NOMO-1 (cell line): Measurements from ENCODE around the gene UBE2E2.
A peak's percentile ranks its signal among the peaks of the same experiment; 100 is the strongest.
"Not testable (repeated sequence)": the region's sequence is repeated elsewhere in the genome, so short reads cannot be mapped to it uniquely, and the experiment has no call there.

Experiments
- DNase-seq, 2 experiments: peaks; one replicate each; lab custom pipeline; 2025; ENCODE audit not compliant: unreplicated experiment in 2 of 2; lab: John Stamatoyannopoulos, UW

Gene UBE2E2

GRCh38 chr3:23600167-23600871 lies 397.2 kb downstream of the UBE2E2 start:
- no peak for DNase-seq

- no peak for DNase-seq
Measured at GRCh38 chr3:23601091-23601822, 398.1 kb downstream of the UBE2E2 start.

DNA sequence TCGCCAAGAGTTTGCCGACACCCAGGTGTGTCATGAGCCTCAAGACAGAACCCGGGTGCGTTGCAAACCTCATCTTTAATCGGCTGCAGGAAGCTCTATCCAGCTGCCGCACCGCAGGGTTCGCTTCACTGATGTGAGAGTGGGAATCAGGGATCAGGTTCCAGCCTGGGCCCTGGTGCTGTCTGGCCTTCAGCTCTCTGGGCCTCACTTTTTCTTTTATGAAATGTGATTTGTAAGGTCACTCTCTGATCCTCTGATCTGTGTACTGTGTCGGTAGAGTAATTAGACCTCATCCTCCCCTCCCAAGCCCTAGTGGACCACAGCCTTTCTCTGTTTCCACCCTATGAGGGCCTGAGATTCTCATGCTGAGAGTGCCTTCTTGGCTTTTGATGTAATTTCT lies 399.8 kb downstream of the UBE2E2 start:
- no peak for DNase-seq

GRCh38 chr3:23607184-23607847 lies 404.2 kb downstream of the UBE2E2 start:
- DNase-seq = no peak

- DNase-seq = no peak
Measured at GRCh38 chr3:23608650-23609049, 405.5 kb downstream of the UBE2E2 start.

DNA sequence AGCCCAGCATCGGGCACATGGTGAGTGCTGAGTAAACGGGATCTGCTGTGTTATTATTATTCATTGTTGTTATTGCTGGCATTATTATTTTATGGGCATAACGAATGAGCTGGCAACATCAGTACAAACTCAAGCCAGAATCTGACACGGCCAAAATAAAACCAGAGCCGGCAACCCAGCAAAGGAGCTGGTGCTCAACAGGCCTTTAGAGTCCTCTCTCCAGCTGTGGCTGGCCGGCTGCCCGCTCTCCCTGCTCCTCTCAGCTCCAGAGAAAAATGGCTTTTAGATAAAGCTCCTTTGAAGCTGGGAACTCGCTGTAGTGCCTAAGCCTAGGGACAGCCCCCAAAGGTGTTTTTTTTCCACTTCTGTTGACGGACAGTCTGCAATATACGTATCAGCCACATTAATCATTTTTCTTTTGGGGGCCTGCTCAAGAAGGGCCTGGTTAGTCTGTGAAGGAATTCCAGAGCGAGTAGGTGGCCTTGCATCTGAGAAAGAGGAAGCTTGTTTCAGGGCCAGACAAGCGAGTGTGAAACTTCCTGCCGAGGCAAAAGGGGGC lies 408.7 kb downstream of the UBE2E2 start:
- DNase-seq = peak; percentile 20 to 35

DNA sequence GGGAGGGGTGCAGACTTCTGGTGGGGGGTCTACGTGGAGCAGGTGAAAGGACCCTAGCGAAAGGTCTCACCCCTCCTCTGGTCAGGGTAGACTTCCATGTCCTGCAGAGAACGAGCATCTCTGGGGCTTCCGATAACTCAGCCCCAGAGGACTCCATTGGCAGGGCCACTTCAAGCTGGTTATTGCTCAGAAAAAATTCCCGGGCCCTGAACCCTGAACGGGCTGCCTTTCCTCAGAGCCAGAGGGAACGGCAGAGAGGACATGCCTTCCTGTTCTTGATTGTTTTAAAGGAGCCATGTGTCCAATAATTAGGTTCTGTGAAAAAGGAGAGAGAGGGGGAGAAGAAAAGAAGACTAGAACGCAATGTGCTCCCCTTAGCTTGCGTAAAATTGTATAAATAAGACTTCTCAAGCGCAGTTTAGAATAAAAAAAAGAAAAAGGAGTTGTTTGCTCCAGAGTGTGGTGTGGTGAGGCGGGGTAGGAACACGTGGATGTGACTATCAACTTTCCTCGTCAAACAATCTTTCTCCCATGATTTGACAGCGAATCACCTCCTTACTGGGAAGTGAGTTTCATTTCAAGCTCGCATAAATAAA lies 409.3 kb downstream of the UBE2E2 start:
- peak in 1 of 2 experiments; percentile 11 for DNase-seq

GRCh38 chr3:23615068-23615467 lies 411.9 kb downstream of the UBE2E2 start:
- no peak for DNase-seq

- DNase-seq = not testable (repeated sequence)
Measured at GRCh38 chr3:23618475-23618874, 415.3 kb downstream of the UBE2E2 start.

- no peak for DNase-seq
Measured at GRCh38 chr3:23619705-23620637, 416.8 kb downstream of the UBE2E2 start.

DNA sequence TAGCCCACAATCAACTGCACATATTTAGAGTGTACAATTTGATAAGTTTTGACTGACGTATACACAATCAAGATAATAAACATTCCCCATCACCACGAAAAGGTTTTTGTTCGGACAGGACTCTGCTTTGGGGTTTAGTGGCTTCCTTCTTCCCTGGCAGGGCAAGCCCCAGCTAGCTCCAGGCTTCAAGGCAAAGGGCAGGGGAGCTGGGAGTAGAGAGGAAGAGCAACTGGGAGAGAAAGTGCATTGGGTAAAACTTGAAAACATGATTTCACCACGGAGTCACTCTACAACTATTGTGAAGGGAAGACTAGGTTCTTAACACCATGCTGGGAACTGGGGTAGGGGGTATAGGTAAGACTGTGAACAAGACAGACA lies 417.5 kb downstream of the UBE2E2 start:
- no peak for DNase-seq

DNA sequence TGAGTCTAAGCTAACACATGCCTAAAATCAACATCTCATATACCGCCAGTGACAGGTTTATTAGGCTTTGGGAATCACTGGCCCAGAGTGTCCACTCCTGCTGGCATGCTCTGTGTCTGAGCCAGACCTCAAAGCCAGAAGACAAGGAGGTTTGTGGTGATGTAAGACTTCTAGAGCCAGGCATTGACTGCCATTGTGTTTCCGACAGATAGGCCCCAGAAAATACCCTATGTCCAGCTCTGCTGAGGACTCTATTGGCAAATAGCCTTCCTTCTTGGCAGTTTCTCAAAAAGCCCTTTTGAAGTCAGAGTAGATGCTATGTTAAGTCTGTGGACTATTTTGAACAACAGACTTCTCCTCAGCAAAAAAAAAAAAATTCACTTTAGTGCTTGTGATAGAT lies 420.7 kb downstream of the UBE2E2 start:
- no peak for DNase-seq

DNA sequence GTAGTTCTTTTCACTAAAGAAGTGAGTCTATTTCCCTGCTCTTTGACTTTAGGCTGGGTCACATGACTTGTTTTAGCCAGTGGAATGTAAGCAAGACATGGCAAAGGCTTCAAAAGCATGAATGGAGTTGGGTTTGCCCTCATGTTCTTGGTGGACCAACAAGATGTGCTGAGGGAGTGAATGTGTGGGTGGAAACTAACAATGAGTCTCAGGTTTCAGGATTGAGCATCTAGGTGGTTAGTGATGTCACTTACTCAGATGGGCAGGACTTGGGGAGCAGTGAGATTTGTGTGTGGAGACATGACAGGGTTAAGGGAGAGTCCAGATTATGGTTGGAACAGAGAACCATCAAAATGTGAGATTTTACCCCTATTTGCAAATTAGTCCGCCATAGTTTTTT lies 421.2 kb downstream of the UBE2E2 start:
- no peak for DNase-seq

GRCh38 chr3:23626442-23626841 lies 423.3 kb downstream of the UBE2E2 start:
- DNase-seq = no peak

DNA sequence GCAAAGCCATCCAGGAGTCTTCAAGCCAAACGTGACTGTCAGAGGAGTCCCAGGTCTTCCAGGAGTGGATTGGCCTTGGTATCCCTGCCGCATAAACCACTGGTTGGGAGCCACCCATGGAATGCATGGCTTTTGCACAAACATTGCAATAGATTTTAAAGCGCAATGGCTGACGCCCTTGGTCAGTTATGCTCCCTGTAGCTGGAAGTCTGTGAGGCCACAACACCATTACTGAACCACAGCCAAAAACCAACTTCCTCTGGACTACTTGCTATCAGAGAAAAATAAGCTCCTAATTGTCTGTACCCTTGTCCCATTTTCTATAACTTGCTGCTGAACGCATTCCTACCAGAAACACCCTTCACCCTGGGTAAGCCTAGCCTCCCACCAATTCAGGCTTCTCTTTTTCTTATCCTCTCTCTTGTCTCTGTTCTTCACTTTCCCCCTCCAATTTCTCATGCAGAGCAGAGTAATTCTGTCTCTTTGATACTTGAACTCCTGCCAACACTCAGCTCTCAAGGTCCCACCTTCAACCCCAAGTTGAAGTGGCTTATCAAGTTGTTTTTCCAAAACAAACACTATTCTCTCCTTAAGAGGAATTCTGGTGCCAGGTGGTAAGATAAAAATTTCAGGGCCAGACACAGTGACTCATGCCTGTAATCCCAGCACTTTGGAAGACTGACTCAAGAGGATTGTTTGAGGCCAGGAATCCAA lies 426.2 kb downstream of the UBE2E2 start:
- no peak for DNase-seq

DNA sequence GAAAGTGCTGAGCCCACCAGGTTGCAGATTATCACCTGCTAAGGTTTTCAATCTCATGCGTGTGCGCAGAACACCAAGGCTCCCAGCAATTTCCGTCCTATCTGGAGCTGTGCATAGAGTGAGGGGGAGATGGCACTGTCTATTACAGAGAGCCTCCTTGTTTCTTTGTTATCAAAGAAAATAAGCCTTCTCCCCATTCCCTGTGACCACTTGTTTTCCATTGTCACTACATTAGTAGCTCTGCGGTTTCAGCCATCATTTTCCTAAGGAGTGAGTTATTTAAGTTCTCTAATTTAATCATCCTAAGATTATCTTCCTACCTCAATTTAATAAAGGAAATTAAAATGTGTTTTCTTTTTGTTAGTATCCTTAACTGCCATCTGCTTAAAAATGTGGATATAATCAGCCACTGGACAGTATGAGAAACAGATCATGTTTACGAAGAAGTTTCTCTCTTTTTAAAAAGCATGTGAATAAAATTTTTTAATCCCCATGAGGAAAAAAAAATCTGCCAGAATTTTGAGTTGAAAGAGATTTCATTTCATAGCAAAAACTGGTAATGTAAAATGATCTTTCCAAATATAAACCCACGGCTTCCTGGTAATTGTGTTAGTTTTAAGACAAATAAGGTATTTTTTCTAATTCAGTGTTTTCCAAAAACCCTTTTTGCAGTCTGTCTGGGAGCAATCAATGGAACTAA lies 430.3 kb downstream of the UBE2E2 start:
- no peak for DNase-seq

- DNase-seq = no peak
Measured at GRCh38 chr3:23637339-23637738, 434.2 kb downstream of the UBE2E2 start.

GRCh38 chr3:23640471-23641146 lies 437.5 kb downstream of the UBE2E2 start:
- no peak for DNase-seq
